Central memory CD8-positive, alpha-beta T cell (primary cell): ENCODE results near the gene ALMS1.
"Not testable (repeated sequence)": the region's sequence is repeated elsewhere in the genome, so short reads cannot be mapped to it uniquely, and the experiment has no call there.

ENCODE experiments used
- ATAC-seq: fragments of 150-1000 bp; cut with Tn5 transposase; replicated peaks from 2 replicates; pipeline ENCODE4 v1.10.0; 2022; ENCODE audit warnings: mild to moderate bottlenecking, moderate FRiP score, moderate number of reproducible peaks; ENCODE audit not compliant: poor library complexity, severe bottlenecking; ENCODE audit errors: extremely low read depth
- DNase-seq, 2 donors: peaks; one replicate each; pipeline ENCODE4 v3.0.0; 2021; ENCODE audit warnings: low spot score in 2 of 2
- H3K27ac Mint-ChIP-seq: one replicate; pipeline ENCODE4 v1.8.0; 2022; ENCODE audit warnings: low read depth, mild to moderate bottlenecking, moderate library complexity, mixed read lengths
- H3K27me3 Mint-ChIP-seq: one replicate; pipeline ENCODE4 v1.8.0; 2022; ENCODE audit warnings: mixed read lengths
- H3K36me3 Mint-ChIP-seq: one replicate; pipeline ENCODE4 v1.8.0; 2022; ENCODE audit warnings: mild to moderate bottlenecking, moderate library complexity, mixed read lengths; ENCODE audit not compliant: insufficient read depth
- H3K4me1 Mint-ChIP-seq: one replicate; pipeline ENCODE4 v1.8.0; 2022; ENCODE audit warnings: mixed read lengths
- H3K4me3 Mint-ChIP-seq: one replicate; pipeline ENCODE4 v1.8.0; 2022; ENCODE audit warnings: mild to moderate bottlenecking, moderate library complexity, mixed read lengths
- H3K9me3 Mint-ChIP-seq: one replicate; pipeline ENCODE4 v1.8.0; 2022; ENCODE audit warnings: mixed read lengths

ALMS1 gene

GRCh38 chr2:73642338-73643018 lies 256.8 kb downstream of the ALMS1 start, which contains the start of gene NAT8:
TSS of gene NAT8 (minus strand) at chr2:73642422. CDS start at chr2:73641628, 794 bp downstream.
- H3K9me3 Mint-ChIP-seq = no peaks in the 10 kb centered on the region
- DNase-seq (no peak), ATAC-seq (no peak)
- H3K27ac Mint-ChIP-seq = no peak within 1 kb of the TSS
- peaks cover 61% of the 10 kb centered on the region for H3K27me3 Mint-ChIP-seq
- H3K4me3 Mint-ChIP-seq = no peak within 1 kb of the TSS
- H3K4me1 Mint-ChIP-seq = no peaks in the 10 kb centered on the region
- no peaks in the 10 kb centered on the region for H3K36me3 Mint-ChIP-seq

GRCh38 chr2:73647690-73648089 lies 262.1 kb downstream of the ALMS1 start:
- not testable (repeated sequence) for H3K4me3 Mint-ChIP-seq, H3K9me3 Mint-ChIP-seq, H3K27ac Mint-ChIP-seq, H3K4me1 Mint-ChIP-seq, DNase-seq, H3K36me3 Mint-ChIP-seq, ATAC-seq
- peaks cover 52% of the 10 kb centered on the region for H3K27me3 Mint-ChIP-seq

- ATAC-seq = no peak
- Mint-ChIP-seq H3K27ac (no peak overlapping the region), H3K36me3 (peaks cover 2% of the 10 kb centered on the region), H3K4me1 (no peaks in the 10 kb centered on the region), H3K9me3 (no peaks in the 10 kb centered on the region), H3K4me3 (no peak overlapping the region), H3K27me3 (peaks cover 42% of the 10 kb centered on the region)
- DNase-seq = no peak
These were observed 266.1 kb downstream of the ALMS1 start for GRCh38 chr2:73651591-73652230.

GRCh38 chr2:73652348-73652747 lies 266.7 kb downstream of the ALMS1 start:
- ATAC-seq (no peak), DNase-seq (no peak)
- peaks cover 2% of the 10 kb centered on the region for H3K36me3 Mint-ChIP-seq
- H3K4me3 Mint-ChIP-seq = no peak overlapping the region
- no peak overlapping the region for H3K27ac Mint-ChIP-seq
- H3K27me3 Mint-ChIP-seq = peaks cover 41% of the 10 kb centered on the region
- H3K9me3 Mint-ChIP-seq = no peaks in the 10 kb centered on the region
- H3K4me1 Mint-ChIP-seq = no peaks in the 10 kb centered on the region

- DNase-seq (no peak), ATAC-seq (no peak)
- Mint-ChIP-seq H3K36me3 (peaks cover 2% of the 10 kb centered on the region), H3K4me3 (no peak overlapping the region), H3K4me1 (no peaks in the 10 kb centered on the region), H3K27me3 (peaks cover 47% of the 10 kb centered on the region), H3K9me3 (no peaks in the 10 kb centered on the region), H3K27ac (no peak overlapping the region)
These were observed 268.5 kb downstream of the ALMS1 start for GRCh38 chr2:73654175-73654574.
